ENCODE measurements around the gene PNPO.
A peak's percentile ranks its signal among the peaks of the same experiment; 100 is the strongest.

Gene PNPO

DNA sequence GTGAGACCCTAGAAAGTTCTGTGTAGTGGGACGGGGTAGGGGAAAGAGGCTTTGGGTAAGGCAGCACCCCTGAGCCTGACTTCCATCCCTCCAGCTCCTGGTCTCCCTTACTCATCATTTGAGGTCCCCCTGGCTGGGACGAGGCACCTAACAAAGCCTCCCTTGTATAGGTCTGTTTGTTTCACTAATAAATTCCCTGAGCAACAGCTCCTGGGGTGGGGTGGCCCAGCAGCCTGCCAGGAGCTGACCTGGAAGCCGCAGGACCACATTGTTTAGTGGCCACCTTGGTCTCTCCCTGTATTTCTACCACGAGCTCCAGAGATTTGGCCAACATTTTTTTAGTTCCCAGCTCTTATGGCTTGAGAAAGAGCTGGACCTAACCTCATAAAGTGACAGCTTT lies 9.1 kb downstream of the PNPO start:
- DNase-seq: no peak

DNA sequence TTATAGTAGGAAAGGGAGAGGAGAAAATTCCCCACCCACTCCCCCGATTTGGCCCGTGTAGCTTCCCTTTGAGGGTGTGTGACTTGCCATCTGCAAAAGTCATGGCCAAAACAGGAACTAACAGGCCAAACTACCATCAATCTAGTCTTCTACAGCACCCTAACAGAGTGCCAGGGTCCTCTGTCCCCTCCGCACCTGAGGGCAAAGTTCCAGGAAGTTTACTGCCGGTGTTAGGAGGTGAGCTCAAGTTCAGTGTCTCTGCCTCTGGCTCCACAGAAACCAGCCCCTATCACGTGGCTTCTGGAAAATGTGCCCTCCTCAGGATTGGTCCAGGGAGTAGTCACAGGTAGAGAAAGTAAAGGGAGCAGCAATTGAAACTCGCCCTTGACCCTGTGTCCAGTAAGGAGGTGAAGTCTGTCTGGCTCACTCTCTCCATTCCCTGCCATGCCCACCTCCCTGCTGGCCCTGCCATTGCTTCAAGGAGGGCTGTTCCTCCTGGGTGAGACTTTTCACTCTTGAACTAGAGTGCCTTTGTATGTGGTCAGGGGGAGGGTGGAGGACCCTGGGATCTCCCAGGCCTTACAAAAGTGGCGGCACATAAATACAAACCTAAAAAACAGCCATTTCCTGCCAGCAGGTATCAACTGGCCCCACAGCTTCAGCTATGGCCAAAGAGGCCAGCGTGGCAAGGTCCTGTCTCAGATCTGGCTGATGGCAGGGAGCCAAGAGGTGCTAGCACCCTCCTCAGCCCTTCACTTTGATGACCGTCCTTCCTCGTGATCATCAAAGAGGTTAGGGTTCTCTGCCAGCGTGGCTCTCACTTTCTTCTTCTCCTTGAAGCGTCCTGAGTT lies 11.0 kb downstream of the PNPO start:
- no peak for DNase-seq

DNA sequence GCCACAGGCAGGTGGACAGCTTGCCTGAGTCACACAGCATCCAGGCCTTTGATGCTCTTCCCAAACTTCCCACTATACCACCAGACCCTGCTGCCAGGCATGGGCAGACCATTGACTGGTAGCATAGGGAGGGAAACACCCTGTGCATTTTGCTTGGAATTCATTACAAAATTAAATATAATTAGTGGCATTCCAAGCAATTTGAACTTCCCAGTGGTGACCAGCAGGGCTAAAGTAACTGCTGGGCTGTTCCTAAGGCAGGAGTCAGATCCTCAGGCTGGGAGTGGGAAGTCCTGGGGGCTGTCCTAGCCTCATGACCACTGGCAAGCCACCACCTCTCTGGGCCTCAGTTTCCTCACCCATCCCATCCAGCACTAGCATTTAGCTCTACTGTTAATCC lies 12.5 kb downstream of the PNPO start:
- no peak for DNase-seq

DNA sequence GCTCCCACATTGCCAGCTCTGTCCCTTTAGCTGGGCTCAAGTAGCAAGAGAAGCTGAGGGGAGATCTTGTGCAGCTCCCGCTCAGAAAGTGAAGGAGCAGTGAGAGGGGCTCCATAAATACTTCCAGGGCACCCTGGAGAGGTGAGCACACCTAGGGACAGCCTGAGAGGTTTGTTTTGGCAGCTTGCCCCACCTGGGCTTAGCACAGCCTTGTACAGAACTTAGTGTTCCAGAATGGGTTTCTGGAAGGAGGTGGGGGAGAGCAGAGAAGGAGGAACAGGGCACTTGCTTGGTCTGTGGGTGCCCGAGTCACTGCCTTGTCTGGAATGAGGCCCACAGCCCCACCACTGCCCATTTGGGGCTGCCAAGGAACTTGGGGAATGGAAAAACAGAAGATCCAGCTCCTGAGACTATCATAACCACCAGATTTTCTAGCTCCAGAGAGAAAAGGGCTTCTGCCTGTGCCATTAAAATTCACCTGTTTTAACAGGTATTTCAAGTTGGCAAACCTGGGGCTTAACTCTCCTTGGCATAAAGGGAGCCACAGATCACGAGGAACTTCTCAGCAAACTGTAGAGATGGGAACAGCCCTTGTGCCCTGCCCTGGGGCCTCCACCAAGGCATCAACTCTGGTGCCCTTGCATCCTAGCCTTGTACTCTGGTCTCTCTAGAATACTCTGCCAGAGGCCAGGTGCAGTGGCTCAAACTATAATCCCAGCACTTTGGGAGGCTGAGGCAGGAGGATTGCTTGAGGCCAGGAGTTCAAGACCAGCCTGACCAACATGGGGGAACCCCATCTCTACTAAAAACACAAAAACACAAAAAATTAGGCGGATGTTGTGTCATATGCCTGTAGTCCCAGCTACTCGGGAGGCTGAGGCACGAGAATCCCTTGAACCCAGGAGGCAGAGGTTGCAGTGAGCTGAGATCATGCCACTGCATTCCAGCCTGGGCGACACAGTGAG lies 14.4 kb downstream of the PNPO start:
- no peak for DNase-seq

DNA sequence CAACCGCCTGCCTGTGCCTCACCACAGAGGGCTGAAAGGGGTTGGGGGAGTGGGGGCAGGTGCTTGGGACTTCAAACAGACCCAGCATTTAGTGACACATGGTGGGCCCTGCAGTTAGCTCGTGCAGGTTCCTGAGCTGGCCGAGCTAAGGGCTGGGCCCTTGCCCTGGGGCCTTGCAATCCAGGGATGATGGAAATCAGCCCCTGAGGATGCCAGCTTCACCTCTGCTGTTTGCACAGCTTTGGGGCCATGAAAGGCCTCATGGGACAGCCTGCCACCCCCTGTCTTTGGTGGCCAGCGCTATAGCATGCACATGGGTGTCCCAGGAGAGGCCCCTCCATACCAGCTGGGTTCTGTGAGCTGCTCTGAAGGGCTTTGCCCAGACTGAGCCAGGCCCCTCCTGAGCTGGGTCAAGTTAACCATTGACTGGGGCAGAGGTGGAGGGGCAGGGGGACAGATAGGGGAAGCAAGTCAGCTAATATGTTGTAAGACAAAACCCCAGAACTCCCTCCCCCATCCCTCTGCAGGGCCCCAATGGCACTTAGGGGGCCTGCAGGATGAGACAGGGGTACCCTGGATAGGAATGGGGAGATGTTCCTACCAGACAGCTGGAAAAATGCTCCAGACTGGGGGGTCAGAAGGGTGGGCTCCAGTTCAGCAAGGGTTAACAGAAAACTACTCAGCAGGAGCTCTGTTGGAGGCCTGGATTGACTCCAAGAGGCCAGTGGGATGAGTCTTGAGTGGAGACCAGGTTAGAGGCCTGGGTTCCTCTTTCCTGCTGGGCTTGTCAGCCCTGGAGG lies 15.6 kb downstream of the PNPO start:
- DNase-seq: no peak

DNA sequence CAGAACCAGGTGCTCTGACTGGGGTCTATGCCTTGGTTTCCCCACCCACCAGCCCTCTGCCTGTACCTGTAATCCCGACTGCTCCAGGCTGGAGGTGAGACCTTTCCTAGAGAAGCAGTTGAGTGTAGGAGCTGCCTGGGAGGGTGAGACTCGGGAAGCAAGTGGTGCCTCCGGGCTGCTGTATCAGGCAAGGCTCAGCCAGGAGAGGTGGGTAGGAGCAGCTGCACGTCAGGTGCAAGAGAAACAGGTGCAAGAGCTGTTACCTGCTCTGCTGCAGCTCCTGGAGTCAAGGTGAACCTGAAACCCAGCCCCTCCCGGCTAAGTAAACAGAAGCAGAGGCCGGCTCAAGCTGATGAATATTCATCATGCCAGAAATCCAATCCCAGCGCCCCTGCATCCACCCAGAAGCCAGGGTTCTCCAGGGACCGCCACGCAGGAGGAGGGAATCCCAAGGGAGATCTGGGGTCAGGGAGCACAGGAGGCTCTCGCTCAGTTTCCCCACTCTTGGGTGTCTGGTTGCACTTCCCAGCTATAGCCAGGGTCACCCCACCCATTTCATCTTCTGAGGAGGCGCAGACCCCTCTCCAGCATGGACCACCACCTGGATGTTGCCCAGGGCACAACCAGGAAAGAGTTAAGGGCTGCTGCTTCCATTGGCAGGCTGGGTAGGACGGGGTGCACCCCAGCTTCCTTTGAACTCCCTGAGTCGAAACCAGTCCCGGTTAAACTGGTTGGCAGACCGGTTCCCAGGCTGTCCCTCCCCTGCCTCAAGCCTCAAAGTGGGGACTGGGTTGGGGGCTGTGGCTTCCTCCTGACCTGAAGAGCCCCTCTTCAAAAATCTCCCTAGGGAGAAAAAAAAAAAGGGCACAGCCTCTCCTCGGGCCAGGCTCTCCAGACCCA lies 16.5 kb downstream of the PNPO start, which contains the start of gene PRR15L:
Gene PRR15L, minus strand, starts transcription at position 293 of the 900 bp plus-strand sequence. CDS start 4,649 bp downstream, outside the sequence.
- DNase-seq: no peak

DNA sequence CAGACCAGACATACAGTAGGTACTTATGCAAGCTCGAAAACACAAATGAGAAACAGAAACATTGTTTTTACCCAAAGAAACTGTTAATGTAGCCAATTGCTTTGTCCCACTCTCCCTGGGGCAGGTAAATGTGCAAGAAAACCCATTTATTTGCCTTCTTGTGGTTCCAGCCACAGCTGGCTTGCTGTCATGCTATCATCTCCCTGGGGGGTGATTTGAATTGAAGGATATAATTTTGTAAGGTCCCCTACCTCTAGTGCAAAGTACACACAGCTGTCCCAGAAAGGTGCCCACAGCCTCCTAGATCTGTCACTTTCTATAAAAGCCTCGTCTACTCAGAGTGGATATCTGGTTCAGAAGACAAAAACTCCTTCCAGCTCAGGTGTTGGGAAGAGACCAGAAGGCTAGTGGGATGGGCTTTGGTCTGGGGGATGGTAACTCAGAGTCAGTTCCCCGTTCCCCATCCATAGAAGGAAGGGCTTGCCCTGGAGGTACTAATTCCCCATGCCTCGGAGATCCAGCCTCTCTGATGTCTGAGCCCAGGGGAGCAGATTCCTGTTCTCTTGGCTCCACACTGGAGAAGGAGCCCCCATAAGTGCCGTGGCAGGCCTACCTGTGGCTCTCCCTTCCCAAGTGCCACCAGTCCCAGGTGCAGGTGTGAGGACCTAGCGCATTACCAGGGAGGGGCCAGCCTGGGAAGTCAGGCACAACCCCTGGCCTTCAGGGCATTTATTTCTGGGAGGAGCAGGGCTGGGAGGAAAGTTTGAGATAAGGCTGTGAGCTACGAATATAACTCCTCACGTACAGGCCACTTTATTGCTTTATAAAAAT lies 18.7 kb downstream of the PNPO start:
- DNase-seq: no peak

DNA sequence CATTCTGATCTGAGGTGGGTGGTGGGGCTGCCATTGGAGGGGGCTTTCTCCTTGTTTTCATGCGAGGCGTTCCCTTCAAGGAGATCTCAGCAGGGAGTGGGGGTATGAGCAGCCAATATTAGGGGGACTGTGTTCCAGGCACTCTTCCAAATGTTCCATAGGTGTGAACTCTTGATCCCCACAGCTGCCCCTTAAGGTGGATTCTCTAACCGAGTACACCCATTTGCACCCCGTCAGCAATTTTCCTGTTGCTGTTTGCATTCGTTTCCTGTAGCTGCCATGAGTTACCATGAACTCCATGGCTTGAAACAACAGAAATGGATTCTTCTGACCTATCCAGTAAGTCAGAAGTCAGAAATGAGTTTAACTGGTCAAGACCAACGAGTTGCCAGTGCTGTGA lies 20.0 kb downstream of the PNPO start:
- DNase-seq: no peak

DNA sequence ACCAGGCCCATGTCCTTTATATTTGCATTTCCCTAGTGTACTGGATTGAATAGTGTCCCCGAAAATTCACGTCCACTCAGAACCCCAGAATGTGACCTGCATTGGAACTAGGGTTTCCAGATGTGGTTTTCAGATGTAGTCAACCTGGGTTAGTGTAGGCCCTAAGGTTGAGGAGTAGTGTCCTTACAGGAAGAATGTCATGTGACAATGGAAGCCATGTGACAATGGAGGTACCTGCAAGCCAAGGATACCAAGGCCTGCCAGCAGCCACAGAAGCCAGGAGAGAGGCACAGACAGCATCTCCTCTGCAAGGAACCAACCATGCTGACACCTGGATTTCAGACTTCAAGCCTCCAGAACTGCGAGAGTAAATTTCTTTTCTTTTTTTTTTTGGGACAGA lies 21.5 kb downstream of the PNPO start:
- DNase-seq: no peak

DNA sequence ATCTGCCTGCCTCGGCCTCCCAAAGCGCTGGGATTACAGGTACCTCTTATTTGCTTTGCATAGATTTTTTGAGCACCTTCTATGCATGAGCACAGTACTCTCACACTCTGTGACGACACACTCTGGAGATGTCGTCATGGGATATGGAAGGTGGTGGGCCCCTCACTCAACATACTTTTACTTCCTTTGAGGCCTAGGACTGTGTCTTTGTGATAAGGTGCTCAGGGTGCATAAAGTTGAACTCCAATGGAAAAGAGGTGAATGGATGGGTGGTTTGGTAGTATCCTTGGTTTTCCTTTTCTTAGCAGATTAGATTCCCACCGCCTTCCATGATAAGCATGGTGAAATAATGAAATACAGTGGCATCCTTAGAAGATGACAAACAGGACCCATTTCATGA lies 23.5 kb downstream of the PNPO start:
- DNase-seq: no peak

DNA sequence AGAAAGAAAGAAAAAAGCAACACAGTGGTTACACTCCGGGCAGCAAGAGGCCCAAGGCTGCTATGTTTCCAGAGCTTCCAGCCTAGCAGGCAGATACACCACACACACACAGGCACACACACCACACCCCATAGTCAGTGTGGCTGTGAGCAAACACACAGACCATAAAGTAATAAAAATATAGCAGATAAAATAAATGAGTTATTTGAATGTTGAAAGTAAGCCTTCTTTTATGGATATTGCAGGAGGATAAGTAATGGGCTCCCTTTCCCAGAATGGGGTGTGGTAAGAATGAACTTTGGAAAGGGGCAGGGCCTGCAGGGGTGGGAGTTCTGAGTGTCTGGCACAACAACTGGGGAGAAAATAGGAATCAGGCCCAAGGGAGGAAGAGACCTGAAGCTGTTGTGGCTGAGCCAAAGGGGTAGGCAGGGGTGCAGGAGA lies 24.7 kb downstream of the PNPO start:
- no peak for DNase-seq

DNA sequence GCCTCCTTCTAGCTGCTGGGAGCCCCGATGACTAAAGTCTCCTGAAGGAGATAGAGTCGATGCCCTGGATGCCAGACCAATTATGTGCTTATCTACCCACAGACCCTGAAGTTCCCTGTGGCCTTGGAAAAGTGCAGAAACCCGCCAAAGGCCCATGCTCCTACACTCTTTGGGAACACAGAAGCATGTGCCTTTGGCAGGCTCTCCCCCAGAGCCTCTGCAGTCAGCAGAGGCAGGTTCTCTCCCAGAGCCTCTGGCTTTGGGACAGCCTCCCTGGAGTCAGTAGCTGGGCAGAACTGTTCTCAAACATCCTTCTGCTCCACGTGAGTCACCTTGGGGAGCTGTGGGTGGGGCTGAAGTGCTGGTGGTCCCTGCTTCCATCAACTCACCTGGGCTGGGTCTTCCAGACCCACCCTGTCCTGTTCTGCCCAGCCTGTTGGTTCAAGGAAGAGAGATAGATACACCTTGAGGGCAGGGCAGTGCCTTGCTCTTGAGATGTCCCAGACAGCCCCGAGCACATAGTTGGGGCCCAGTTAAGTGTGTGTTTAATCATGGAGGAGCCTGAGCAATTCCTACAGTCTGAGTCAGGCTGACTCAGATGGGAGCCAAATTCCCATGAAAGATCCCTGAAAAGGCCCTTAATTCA lies 26.4 kb downstream of the PNPO start:
- peak; percentile 83 for DNase-seq

DNA sequence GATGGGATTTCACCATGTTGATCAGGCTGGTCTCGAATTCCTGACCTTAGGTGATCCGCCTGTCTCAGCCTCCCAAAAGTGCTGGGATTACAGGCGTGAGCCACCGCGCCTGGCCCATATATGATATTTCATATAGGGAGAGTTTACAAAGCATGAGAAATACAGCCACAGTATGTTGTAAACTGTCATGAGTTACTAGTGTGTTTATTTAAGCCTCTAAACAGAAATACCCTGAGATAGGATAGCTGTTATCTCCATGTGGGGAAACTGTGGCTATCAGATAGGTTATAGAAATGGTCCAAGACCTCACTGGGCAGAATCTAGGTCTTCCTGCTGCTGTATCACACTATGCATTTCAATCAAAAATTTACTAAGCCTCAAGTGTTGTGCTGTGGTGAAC lies 27.5 kb downstream of the PNPO start:
- no peak for DNase-seq

DNA sequence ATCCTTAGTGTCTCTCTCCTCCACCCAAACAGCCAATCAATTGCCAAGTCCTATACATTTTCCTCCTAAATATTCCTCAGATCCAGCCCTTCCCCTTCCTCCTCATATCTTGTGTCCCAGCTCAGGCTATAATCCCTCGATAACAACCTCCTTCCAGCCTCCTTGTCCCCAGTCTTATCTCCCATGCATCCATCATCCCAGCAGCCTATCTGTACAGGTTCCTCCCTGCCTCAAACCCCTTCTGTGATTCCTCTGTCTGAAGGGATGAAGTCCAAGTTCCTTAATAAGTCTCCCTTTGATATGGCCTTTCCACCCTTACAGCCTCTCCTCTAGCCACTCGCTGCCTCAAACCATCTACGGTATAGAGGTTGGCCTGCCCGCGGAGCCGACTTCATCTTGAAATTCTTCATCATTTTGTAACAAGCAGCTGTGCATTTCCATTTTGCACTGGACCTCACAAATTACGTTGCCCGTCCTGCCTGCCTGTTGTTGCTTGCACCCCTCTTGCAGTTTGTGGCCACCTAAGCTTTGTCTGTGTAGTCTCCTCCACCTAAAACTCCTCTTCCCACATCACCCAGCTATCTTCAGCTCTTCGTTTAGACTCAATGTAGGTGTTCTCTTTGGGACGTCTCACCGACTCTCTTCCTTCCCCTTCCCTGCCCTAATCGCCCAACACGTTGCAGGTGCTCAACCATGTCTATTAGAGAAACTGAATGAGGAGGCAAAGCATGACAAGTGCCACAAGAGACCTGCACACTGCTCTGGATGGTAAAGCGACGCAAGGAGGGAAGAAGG lies 28.8 kb downstream of the PNPO start:
- DNase-seq: no peak

DNA sequence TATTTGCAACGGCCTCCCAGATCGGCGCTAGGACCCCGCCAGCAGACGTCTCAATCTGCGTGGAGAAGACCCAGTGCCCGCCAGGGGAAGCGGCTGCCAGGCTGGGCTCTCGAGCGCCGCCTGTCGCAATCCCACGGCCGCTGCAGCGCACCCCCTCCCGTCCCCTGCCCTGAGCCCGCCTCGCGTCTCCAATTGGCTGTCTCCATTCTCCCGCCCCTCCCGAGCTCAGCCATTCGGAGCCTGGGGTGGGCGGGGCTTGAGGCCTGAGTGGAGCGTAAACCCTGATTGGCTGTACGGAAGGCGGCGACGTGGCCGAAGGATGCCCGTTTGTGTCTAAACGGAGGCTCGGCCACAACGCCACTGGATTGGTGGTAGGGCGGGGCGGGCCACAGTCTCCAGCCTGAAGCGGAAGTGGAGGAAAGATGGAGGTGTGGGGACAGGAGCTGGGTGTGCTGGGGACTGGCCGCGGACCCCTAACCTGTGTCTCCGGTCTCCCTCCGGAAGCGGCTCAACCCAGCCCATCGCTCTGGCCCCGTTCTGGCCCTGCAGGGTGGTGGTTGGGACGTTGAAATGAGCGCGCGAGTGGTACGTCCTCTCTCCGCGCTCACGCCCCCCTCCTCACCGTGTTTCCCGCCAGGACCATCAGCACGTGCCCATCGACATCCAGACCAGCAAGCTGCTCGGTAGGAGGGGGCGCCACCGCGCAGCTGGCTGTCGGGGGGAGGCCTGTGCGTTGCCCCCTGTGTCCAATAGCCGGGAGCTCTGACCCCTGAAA lies 29.5 kb downstream of the PNPO start, which contains the start of gene CDK5RAP3:
Gene CDK5RAP3, plus strand, starts transcription at position 389 of the 775 bp plus-strand sequence. Its CDS starts 34 bp downstream, at position 423.
- DNase-seq: peak; percentile 99

DNA sequence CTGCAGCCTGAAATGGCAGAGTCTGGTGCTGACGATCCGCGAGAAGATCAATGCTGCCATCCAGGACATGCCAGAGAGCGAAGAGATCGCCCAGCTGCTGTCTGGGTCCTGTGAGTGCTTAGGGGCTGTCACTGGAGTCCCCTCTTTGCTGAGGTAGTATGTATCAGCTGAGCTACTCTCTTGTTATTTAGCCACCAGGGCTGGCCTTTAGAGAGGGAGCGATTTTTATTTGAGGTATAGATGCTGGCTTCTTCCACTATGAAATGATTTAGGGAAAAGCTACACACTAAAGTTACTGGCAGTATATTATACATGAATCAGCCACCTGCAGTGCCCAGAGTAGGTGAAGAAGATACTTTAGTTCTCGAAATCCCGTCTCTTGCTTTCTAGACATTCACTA lies 32.2 kb downstream of the PNPO start:
- DNase-seq: no peak

DNA sequence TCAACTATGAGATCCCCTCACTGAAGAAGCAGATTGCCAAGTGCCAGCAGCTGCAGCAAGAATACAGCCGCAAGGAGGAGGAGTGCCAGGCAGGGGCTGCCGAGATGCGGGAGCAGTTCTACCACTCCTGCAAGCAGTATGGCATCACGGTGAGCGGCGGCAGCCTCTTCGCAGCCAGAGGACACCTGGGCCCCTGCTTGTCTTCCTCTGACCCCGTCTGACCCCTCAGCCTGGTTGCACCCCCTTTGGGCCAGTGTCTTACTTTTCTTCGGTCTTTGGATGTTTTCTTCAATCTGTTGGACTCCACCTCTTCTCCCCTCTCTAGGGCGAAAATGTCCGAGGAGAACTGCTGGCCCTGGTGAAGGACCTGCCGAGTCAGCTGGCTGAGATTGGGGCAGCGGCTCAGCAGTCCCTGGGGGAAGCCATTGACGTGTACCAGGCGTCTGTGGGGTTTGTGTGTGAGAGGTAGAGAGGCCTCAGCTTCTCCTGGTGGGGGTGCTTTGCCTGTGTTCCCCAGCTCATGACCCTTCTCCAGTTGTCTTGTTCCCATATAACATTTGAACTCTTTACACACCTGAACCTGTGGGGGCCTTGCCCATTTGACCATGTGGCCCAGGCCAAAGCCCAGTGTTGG lies 33.9 kb downstream of the PNPO start:
- no peak for DNase-seq

DNA sequence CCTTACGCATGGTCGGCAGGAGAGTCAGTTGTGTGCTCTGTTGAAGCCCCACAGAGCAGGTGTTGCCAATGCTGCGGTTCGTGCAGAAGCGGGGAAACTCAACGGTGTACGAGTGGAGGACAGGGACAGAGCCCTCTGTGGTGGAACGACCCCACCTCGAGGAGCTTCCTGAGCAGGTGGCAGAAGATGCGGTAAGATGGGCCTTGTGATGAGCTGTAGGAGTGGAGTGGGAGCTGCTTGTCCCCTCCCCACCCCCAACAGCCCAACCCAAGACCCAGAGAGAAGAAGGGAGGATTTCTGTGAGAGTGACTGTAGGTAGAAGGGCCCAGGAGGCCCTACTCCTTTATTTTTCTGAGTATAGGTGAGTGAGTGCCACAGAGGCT lies 34.4 kb downstream of the PNPO start:
- DNase-seq: no peak
